Breast epithelium (tissue), 3 donors: ENCODE data around the gene CADM3.

Experiments used
- POLR2A ChIP-seq: fragments of 450-650 bp; IDR thresholded peaks from one replicate; pipeline ENCODE4 v1.6.1; 2016; ENCODE audit warnings: antibody characterized with exemption, mild to moderate bottlenecking, moderate library complexity
- POLR2AphosphoS5 ChIP-seq, 3 donors: sonication (generic); formaldehyde crosslinking; IDR thresholded peaks; one replicate each; pipeline ENCODE4 v1.6.1; 2017; ENCODE audit warnings: antibody characterized with exemption in 3 of 3
- TF ChIP-seq, protein P1 (sequence below), 3 donors: fragments of 450-650 bp; IDR thresholded peaks; one replicate each; pipeline ENCODE4 v1.5.1; 2016 to 2017; ENCODE audit warnings: antibody characterized with exemption in 3 of 3, mild to moderate bottlenecking in 3 of 3, moderate library complexity in 3 of 3

DNA sequence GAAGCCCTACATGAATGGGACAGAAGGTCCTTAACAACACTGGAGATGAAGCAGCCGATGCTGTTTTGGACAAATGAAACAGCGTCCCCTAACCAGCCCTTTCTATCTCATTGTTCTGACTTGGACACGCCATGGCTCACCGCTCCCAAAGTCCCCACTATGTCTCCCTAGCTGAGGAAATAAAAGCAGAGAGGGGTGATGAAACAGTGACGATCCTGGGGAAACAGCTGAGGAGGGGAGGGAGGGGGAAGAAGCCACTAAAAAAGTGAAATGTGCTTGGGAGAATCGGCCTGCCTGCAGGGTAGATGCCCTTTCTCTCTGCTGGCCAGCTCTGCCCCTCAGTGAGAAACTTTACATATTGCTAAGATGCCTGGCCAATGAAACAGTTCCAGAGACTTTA is 32.2 kb downstream of the CADM3 start:
- TF ChIP-seq, protein P1, sequence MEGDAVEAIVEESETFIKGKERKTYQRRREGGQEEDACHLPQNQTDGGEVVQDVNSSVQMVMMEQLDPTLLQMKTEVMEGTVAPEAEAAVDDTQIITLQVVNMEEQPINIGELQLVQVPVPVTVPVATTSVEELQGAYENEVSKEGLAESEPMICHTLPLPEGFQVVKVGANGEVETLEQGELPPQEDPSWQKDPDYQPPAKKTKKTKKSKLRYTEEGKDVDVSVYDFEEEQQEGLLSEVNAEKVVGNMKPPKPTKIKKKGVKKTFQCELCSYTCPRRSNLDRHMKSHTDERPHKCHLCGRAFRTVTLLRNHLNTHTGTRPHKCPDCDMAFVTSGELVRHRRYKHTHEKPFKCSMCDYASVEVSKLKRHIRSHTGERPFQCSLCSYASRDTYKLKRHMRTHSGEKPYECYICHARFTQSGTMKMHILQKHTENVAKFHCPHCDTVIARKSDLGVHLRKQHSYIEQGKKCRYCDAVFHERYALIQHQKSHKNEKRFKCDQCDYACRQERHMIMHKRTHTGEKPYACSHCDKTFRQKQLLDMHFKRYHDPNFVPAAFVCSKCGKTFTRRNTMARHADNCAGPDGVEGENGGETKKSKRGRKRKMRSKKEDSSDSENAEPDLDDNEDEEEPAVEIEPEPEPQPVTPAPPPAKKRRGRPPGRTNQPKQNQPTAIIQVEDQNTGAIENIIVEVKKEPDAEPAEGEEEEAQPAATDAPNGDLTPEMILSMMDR (IDR thresholded peaks at IDR 0.05): no peak
- TF ChIP-seq POLR2AphosphoS5 (IDR thresholded peaks at IDR 0.05) (no peak), POLR2A (no peak)
